HL-60/S4 treated with retinoic acid at 250 ng/mL for 4 days and 3 days (cell line): ENCODE measurements around the gene LKAAEAR1.

Experiments used
- in situ Hi-C: fragments of 300-500 bp; cut with MboI; formaldehyde crosslinking; loops from 2 replicates; pipeline ENCODE4 v1.7.0; 2022; ENCODE audit warnings: low sequenced_read_pairs

LKAAEAR1 gene

DNA sequence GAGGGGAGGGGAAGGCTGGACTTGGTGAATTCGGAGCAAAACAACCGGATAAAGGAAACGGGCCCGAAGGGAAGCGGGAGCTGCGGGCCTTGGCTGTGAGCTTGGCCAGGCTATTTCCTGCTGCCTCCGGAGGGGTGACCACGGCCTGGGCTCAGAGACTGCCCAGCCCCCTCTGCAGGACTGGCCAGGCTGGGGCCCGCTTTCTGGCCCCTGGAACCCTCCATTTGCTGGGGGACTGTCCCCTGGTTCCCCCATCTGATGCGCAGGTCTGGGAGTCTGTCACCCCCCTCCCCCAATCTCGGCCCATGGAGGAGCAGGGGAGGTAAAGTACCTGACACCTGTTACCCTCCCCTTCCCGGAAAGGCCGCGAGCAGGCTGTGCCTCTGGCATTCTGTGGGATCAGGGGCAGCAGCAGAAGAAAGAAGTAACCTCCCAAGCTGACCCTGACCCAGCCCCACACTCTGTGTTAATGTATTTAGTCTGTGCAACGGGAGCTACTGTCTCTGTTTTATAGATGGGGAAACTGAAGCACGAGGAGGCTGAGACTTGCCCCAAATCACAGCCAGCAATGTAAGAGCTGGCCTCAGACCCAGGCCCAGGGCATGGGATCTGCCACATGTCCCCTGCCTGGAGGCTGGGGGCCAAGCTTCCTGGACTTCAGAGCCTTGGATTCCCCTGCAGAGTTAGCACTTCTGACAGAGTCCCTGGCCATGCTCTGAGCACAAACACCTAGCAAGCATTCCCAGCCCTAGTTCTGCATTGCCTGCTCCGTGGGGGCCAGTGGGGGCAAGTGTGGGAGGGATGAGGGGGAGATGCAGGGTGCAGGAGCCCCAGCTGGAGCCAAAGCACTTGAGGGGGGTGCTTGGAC is 44.7 kb downstream of the LKAAEAR1 start:
- in situ Hi-C loops, result no loop called here

- in situ Hi-C loops, result no loop called here
Observed at GRCh38 chr20:64038565-64039292, 45.5 kb downstream of the LKAAEAR1 start.

GRCh38 chr20:64038224-64038564 is 46.0 kb downstream of the LKAAEAR1 start:
- in situ Hi-C loops, result no loop called here

DNA sequence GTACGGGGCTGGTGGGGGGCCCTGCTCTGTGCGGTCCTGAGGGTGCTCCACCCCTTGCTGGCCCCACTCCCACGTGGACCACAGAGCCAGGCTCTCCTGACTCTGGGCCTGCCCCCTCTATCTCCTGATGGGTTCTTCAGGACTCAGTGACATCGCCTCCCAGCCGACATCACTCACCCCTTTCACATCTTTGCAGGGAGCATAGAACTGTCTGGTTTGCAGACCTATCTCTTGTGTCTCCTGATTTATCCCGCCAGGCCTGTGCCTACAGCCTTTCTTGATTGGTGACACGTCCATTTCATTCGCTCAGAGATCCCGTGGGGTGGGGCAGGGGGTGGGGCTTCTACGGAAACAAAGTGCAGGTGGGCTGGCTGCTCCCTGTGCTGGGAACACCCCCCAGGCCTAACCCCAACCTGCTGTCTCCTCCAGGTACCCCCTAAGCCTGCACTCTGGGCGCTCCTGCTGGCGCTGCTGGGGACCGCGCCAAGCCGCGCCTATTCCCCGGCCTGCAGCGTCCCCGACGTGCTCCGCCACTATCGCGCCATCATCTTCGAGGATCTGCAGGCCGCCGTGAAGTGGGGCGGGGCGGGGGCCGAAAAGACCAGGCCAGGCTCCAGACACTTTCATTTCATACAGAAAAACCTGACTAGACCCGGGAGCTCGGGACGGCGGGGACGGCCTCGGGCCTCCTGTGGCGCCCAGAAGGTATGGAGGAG is 46.5 kb downstream of the LKAAEAR1 start:
- in situ Hi-C loops, result no loop called here

DNA sequence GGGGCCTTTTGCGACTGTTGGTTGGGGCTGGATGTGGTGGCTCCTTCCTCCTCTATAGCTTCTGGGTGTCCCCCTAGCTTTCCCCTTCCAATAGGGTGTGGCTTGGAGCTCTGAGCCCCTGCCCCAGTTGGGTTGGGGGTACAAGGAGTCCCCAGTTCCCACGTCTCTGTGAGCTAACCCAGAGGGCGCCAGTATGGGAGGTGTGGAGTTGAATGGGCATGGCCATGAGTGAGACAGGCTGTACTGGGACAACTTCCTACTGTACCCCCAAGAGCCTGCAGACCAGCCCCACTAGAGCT is 47.0 kb downstream of the LKAAEAR1 start:
- in situ Hi-C loops, result no loop called here

- in situ Hi-C loops, result no loop called here
Observed at GRCh38 chr20:64036346-64037198, 47.6 kb downstream of the LKAAEAR1 start.

GRCh38 chr20:64035933-64036345 is 48.3 kb downstream of the LKAAEAR1 start, which contains the start of gene C20orf204:
Gene C20orf204 (plus strand): TSS chr20:64036182. CDS start chr20:64036324, 142 bp downstream.
- in situ Hi-C loops, result no loop called here

- in situ Hi-C loops, result no loop called here
Observed at GRCh38 chr20:64035066-64035932, 48.9 kb downstream of the LKAAEAR1 start.

DNA sequence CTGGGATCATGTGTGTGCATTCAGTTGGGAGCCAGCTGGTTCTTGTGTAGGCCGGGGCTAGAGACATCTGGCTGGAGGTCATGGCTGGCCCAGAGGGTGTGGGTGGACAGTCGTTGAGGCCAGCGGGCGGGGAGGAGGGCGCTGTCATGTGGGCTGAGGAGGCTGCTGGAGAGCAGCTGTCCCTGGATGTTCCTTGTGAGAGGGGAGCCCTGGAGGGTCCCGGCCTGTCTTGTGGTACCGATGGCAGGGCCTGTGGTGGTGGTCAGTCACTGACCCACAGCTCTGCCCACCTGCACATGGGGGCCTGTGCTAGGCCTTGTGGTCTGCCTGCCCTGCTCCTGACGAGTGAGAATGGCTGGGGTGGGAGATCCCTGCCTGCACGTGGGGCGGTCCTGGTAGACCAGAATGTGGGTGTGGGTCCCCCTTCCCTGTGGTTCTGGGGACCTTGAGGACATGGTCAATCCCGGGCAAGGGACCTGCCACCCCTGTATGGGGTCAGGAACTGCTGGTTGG is 50.2 kb downstream of the LKAAEAR1 start:
- in situ Hi-C loops, result no loop called here
